Lower leg skin (tissue), 3 donors: ENCODE measurements around the gene CALML3.

Experiments used
- CTCF ChIP-seq, 3 donors: fragments of 450-650 bp; IDR thresholded peaks; one replicate each; pipeline ENCODE4 v1.5.1; 2016; ENCODE audit warnings: antibody characterized with exemption in 3 of 3, mild to moderate bottlenecking in 3 of 3, moderate library complexity in 2 of 3
- POLR2A ChIP-seq, 2 donors: fragments of 450-650 bp; IDR thresholded peaks; one replicate each; pipeline ENCODE4 v1.6.1; 2016 to 2017; ENCODE audit warnings: antibody characterized with exemption in 2 of 2, mild to moderate bottlenecking in 1 of 2, moderate library complexity in 1 of 2

- TF ChIP-seq CTCF (IDR thresholded peaks at IDR 0.05), result no peak
- TF ChIP-seq POLR2A (IDR thresholded peaks at IDR 0.05), result no peak
These were observed 37.9 kb upstream of the CALML3 start for GRCh38 chr10:5486853-5487235.
